HepG2 (cell line): ENCODE measurements around the gene TMEM222. TPM values are rescaled to one million over a fixed set of nuclear protein-coding genes. Genes with fewer than 3 reads are reported as not detected.

Experiments used
- FLYWCH1 ChIP-seq: sonication (generic); formaldehyde crosslinking; IDR thresholded peaks from 2 replicates; pipeline ENCODE4 v1.8.1; 2023; ENCODE audit warnings: mild to moderate bottlenecking, missing genetic modification reagents
- HOXA7 ChIP-seq: sonication (generic); formaldehyde crosslinking; IDR thresholded peaks from 2 replicates; pipeline ENCODE4 v1.8.1; 2022; ENCODE audit warnings: mild to moderate bottlenecking, missing genetic modification reagents, moderate library complexity
- JUN ChIP-seq: sonication (generic); formaldehyde crosslinking; IDR thresholded peaks from 2 replicates; pipeline ENCODE4 v1.4.0; 2020; ENCODE audit warnings: mild to moderate bottlenecking, missing genetic modification reagents
- KDM5B ChIP-seq: sonication (generic); formaldehyde crosslinking; IDR thresholded peaks from 2 replicates; pipeline ENCODE4 v1.4.0; 2020; ENCODE audit warnings: missing genetic modification reagents, mild to moderate bottlenecking, borderline replicate concordance
- KMT2B ChIP-seq: IDR thresholded peaks from 2 replicates; pipeline ENCODE4 v1.6.1; 2016; ENCODE audit warnings: missing genetic modification reagents, missing compliant biosample characterization
- MLLT10 ChIP-seq: sonication (generic); formaldehyde crosslinking; IDR thresholded peaks from 2 replicates; pipeline ENCODE4 v1.4.0; 2020; ENCODE audit warnings: missing genetic modification reagents
- NR2F6 ChIP-seq, 2 experiments: IDR thresholded peaks; 2 replicates each; pipeline ENCODE4 v1.6.1; 2016; ENCODE audit warnings: antibody characterized with exemption in 1 of 2, mild to moderate bottlenecking in 1 of 2
- PBX3 ChIP-seq: sonication (generic); formaldehyde crosslinking; IDR thresholded peaks from 2 replicates; pipeline ENCODE4 v1.8.1; 2023; ENCODE audit warnings: missing genetic modification reagents, inconsistent platforms, borderline replicate concordance
- RAD21 ChIP-seq: fragments of 450-650 bp; formaldehyde crosslinking; IDR thresholded peaks from 2 replicates; pipeline ENCODE4 v1.5.0; 2020; ENCODE audit warnings: mild to moderate bottlenecking
- RELA ChIP-seq: sonication (generic); formaldehyde crosslinking; IDR thresholded peaks from 2 replicates; pipeline ENCODE4 v1.4.0; 2020; ENCODE audit warnings: missing genetic modification reagents
- RFX5 ChIP-seq: IDR thresholded peaks from 2 replicates; pipeline ENCODE4 v1.6.1; 2011; ENCODE audit warnings: low read depth, low read length, improper control_type of control experiment
- SATB2 ChIP-seq: sonication (generic); formaldehyde crosslinking; IDR thresholded peaks from 2 replicates; pipeline ENCODE4 v1.5.0; 2020; ENCODE audit warnings: missing genetic modification reagents
- SP140L ChIP-seq: sonication (generic); formaldehyde crosslinking; IDR thresholded peaks from 2 replicates; pipeline ENCODE4 v1.4.0; 2020; ENCODE audit warnings: missing genetic modification reagents, borderline replicate concordance
- SRY ChIP-seq: sonication (generic); formaldehyde crosslinking; IDR thresholded peaks from 2 replicates; pipeline ENCODE4 v1.8.0; 2022; ENCODE audit warnings: mild to moderate bottlenecking, missing genetic modification reagents
- TAF1 ChIP-seq: sonication (generic); formaldehyde crosslinking; IDR thresholded peaks from 2 replicates; pipeline ENCODE4 v1.4.0; 2020; ENCODE audit warnings: missing genetic modification reagents
- TBX2 ChIP-seq: sonication (generic); formaldehyde crosslinking; IDR thresholded peaks from 2 replicates; pipeline ENCODE4 v1.5.0; 2020; ENCODE audit warnings: missing genetic modification reagents, mild to moderate bottlenecking, borderline replicate concordance
- TEAD2 ChIP-seq: sonication (generic); formaldehyde crosslinking; IDR thresholded peaks from 2 replicates; pipeline ENCODE4 v1.9.0; 2021; ENCODE audit warnings: missing genetic modification reagents
- THYN1 ChIP-seq: sonication (generic); formaldehyde crosslinking; IDR thresholded peaks from 2 replicates; pipeline ENCODE4 v1.8.1; 2023; ENCODE audit warnings: low read depth, mild to moderate bottlenecking, moderate library complexity, missing genetic modification reagents, borderline replicate concordance
- ZNF329 ChIP-seq: sonication (generic); formaldehyde crosslinking; IDR thresholded peaks from 2 replicates; pipeline ENCODE4 v1.9.0; 2021; ENCODE audit warnings: low read depth, mild to moderate bottlenecking, missing genetic modification reagents
- ZNF550 ChIP-seq: sonication (generic); formaldehyde crosslinking; IDR thresholded peaks from 2 replicates; pipeline ENCODE4 v1.4.0; 2020; ENCODE audit warnings: mild to moderate bottlenecking, missing genetic modification reagents, borderline replicate concordance
- ZNF577 ChIP-seq: sonication (generic); formaldehyde crosslinking; IDR thresholded peaks from 2 replicates; pipeline ENCODE4 v1.4.0; 2020; ENCODE audit warnings: mild to moderate bottlenecking, low read depth, missing genetic modification reagents, borderline replicate concordance
- ZSCAN29 ChIP-seq: sonication (generic); formaldehyde crosslinking; conservative IDR thresholded peaks from 2 replicates; pipeline ENCODE4 v1.4.0; 2020; ENCODE audit warnings: mild to moderate bottlenecking, missing genetic modification reagents
- polyA plus RNA-seq, 8 experiments: library from polyadenylated mRNA; depleted of rRNA in 3 of 8; stranded (reverse) in 7 of 8; unstranded in 1 of 8; fragments of >200 nt; fragmentation: Illumina TruSeq in 4 of 8; extraction: Trizol in 4 of 8; gene quantifications; 2 replicates each; pipeline versions ENCODE4 v1.2.1 to v1.2.3, GENCODE V29; 2011 to 2016; ENCODE audit warnings: low read depth in 4 of 8, missing spikeins in 1 of 8, mixed read lengths in 1 of 8; ENCODE audit not compliant: insufficient read depth in 1 of 8
- total RNA-seq, 5 experiments: library from RNA; depleted of rRNA; stranded (reverse); fragments of >200 nt; fragmentation: Illumina TruSeq; extraction: Trizol; gene quantifications; 2 replicates each; pipeline ENCODE4 v1.2.3, GENCODE V29; 2016; ENCODE audit warnings: low read depth in 1 of 5
- TF ChIP-seq, protein P1 (sequence below): sonication (generic); formaldehyde crosslinking; IDR thresholded peaks from 2 replicates; pipeline ENCODE4 v1.8.0; 2022; ENCODE audit warnings: missing genetic modification reagents, mild to moderate bottlenecking, inconsistent platforms, borderline replicate concordance
- TF ChIP-seq, protein P2 (sequence below): sonication (generic); formaldehyde crosslinking; IDR thresholded peaks from 2 replicates; pipeline ENCODE4 v1.4.0; 2020; ENCODE audit warnings: missing genetic modification reagents
- TF ChIP-seq, protein P3 (sequence below): sonication (generic); formaldehyde crosslinking; IDR thresholded peaks from 2 replicates; pipeline ENCODE4 v1.5.0; 2020; ENCODE audit warnings: mild to moderate bottlenecking, missing genetic modification reagents

TMEM222 gene
- total and polyA plus RNA-seq, 2 of the 13 experiments (the other 11 are each of a cell fraction or from before 2014, with no cell fraction given): 22.7 to 29.6 TPM

GRCh38 chr1:27321813-27322568 lies at the start of gene TMEM222 (continued):
- TF ChIP-seq, protein P1, sequence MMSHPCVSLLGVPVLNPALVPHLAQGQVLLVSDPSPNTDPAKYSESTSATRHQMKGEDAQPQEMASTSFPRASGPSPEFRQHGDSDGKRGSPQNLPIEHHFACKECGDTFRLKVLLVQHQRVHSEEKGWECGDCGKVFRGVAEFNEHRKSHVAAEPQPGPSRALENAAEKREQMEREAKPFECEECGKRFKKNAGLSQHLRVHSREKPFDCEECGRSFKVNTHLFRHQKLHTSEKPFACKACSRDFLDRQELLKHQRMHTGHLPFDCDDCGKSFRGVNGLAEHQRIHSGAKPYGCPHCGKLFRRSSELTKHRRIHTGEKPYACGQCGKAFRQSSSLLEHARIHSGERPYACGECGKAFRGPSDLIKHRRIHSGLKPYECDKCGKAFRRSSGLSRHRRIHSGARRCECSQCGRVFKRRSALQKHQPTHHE (CRISPR knock-in tag): peak; percentile 70; the same call in 1 of the 2 replicates
- TF ChIP-seq ZSCAN29 (CRISPR knock-in tag) (no peak), RELA (CRISPR knock-in tag) (no peak), ZNF329 (no peak), SRY (CRISPR knock-in tag) (peak; percentile 38; the same call in 1 of the 2 replicates), TEAD2 (CRISPR knock-in tag) (no peak), RAD21 (CRISPR knock-in tag) (no peak; the same call in none of the 2 replicates), SP140L (CRISPR knock-in tag) (peak; percentile 68; the same call in 1 of the 2 replicates), ZNF550 (CRISPR knock-in tag) (0 out of 2 replicates have a peak, but pooled peaks have one; percentile 51), FLYWCH1 (0 out of 2 replicates have a peak, but pooled peaks have one; percentile 5), RFX5 (no peak), TBX2 (CRISPR knock-in tag) (peak; percentile 79; the same call in 1 of the 2 replicates), KDM5B (CRISPR knock-in tag) (peak; percentile 72; the same call in 1 of the 2 replicates), MLLT10 (CRISPR knock-in tag) (no peak), ZNF577 (CRISPR knock-in tag) (no peak), PBX3 (no peak; the same call in 1 of the 2 replicates), NR2F6 (IDR thresholded peaks at IDR 0.05) (no peak), NR2F6 (CRISPR knock-in tag; IDR thresholded peaks at IDR 0.05) (no peak; the same call in 1 of the 2 replicates), THYN1 (CRISPR knock-in tag) (no peak), JUN (CRISPR knock-in tag) (no peak; the same call in 1 of the 2 replicates), KMT2B (CRISPR knock-in tag) (peak; percentile 93), SATB2 (CRISPR knock-in tag) (0 out of 2 replicates have a peak, but pooled peaks have one; percentile 23), TAF1 (peak; percentile 93), HOXA7 (no peak)
- TF ChIP-seq, protein P2, sequence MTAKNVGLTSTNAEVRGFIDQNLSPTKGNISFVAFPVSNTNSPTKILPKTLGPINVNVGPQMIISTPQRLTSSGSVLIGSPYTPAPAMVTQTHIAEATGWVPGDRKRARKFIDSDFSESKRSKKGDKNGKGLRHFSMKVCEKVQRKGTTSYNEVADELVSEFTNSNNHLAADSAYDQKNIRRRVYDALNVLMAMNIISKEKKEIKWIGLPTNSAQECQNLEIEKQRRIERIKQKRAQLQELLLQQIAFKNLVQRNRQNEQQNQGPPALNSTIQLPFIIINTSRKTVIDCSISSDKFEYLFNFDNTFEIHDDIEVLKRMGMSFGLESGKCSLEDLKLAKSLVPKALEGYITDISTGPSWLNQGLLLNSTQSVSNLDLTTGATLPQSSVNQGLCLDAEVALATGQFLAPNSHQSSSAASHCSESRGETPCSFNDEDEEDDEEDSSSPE (CRISPR knock-in tag): peak; percentile 92
- TF ChIP-seq, protein P3, sequence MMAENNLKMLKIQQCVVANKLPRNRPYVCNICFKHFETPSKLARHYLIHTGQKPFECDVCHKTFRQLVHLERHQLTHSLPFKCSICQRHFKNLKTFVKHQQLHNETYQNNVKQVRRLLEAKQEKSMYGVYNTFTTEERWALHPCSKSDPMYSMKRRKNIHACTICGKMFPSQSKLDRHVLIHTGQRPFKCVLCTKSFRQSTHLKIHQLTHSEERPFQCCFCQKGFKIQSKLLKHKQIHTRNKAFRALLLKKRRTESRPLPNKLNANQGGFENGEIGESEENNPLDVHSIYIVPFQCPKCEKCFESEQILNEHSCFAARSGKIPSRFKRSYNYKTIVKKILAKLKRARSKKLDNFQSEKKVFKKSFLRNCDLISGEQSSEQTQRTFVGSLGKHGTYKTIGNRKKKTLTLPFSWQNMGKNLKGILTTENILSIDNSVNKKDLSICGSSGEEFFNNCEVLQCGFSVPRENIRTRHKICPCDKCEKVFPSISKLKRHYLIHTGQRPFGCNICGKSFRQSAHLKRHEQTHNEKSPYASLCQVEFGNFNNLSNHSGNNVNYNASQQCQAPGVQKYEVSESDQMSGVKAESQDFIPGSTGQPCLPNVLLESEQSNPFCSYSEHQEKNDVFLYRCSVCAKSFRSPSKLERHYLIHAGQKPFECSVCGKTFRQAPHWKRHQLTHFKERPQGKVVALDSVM (CRISPR knock-in tag): peak; percentile 67
